Measurements from ENCODE around the gene PABPC1L2A.
"Not testable (repeated sequence)": the region's sequence is repeated elsewhere in the genome, so short reads cannot be mapped to it uniquely, and the experiment has no call there.

PABPC1L2A gene

GRCh38 chrX:73079024-73079562 lies at the start of gene PABPC1L2A:
Gene PABPC1L2A (minus strand): TSS chrX:73079512. CDS start chrX:73079386, 126 bp downstream.
- not testable (repeated sequence) for DNase-seq

GRCh38 chrX:73127700-73128241 lies 48.5 kb upstream of the PABPC1L2A start:
- no peak for DNase-seq

GRCh38 chrX:73126240-73126639 lies 46.9 kb upstream of the PABPC1L2A start:
- no peak for DNase-seq

GRCh38 chrX:73099505-73099904 lies 20.2 kb upstream of the PABPC1L2A start:
- DNase-seq, result not testable (repeated sequence)

- DNase-seq, result not testable (repeated sequence)
These were observed 7.5 kb upstream of the PABPC1L2A start for GRCh38 chrX:73086766-73087165.

- not testable (repeated sequence) for DNase-seq
These were observed 572 bp upstream of the PABPC1L2A start for GRCh38 chrX:73079884-73080283.

GRCh38 chrX:73078597-73078996 lies 715 bp downstream of the PABPC1L2A start:
- not testable (repeated sequence) for DNase-seq

- no peak for DNase-seq
These were observed 2.5 kb downstream of the PABPC1L2A start for GRCh38 chrX:73076838-73077237.

GRCh38 chrX:73069365-73070035 lies 9.8 kb downstream of the PABPC1L2A start:
- no peak for DNase-seq

- DNase-seq, result no peak
These were observed 10.6 kb downstream of the PABPC1L2A start for GRCh38 chrX:73068467-73069364.

GRCh38 chrX:73067761-73068466 lies 11.4 kb downstream of the PABPC1L2A start:
- DNase-seq, result not testable (repeated sequence)

GRCh38 chrX:73028876-73029275 lies 50.4 kb downstream of the PABPC1L2A start:
- DNase-seq, result no peak
